GM18858 (cell line): ENCODE data around the gene ZNF474.

Source experiments
- ATAC-seq: cut with Tn5 transposase; IDR thresholded peaks from one replicate; pipeline ENCODE4 v1.9.1; 2021; ENCODE audit not compliant: unreplicated experiment

The ZNF474 gene

DNA sequence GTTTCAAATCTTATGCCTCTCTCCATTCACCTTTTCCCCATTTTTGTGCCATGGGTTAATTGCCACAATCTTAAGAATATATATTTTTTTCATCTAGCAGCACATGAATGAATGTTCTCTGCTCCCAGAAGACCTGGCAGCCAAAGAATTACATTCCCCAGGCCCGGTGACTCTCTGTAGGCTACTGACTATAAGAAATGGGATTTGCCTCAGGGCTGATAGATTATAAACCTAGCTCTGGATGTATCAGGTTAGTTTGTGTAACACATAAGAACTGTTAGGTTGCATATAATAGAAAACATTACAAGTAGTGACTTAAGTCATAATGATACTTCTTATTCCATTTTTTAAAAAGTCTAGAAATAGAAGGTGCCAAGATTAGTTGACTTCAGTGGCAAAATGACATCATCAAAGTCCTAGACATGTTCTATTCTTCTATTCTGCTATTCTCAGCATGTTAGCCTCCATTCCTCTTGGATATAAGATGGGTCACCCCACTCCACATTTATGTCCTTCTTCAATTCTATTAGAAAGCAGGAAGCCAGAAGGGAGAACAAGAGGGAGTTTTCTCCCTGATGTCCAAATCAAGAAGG lies 10.9 kb upstream of the ZNF474 start:
- ATAC-seq = no peak

- ATAC-seq = no peak
Observed at GRCh38 chr5:122119205-122119604, 10.1 kb upstream of the ZNF474 start.

DNA sequence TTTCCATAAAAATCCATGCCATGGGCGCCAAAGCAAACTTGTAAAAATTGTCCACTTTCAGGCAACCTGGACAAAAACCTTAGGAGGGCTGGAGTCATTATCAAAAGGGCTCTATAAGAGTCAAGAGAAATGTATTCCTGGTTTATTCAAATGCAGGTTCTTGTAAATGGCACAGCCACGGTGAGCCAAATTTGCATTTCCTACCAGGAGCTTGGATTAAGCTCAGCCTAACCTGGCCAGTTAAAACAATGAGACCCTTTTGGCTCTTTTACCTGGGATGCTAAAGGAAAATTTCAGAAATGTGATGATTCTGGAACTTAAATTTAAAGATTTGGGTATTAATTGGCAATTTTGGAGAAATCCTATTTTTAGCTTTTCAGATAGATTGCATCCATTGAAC lies 8.9 kb upstream of the ZNF474 start:
- no peak for ATAC-seq

DNA sequence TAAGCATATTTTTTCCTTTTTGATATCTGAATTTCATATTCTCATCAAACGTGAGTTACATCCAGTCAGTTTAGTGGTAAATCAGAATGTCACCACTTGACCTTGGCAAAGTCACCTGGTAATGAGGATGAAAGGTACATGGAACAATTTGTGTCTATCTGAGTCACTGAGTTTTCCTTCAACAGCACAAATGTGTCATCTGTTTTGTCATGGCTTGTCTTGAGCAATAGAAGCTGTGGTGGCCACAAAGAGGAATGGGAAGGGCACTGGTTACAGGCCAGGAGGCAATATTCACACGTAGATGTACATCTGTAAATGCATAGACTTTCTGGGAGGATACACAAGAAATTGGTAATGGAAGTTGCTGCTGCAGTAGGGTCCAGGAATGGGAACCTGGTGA lies 8.4 kb upstream of the ZNF474 start:
- no peak for ATAC-seq

GRCh38 chr5:122121479-122122465 lies 7.6 kb upstream of the ZNF474 start:
- ATAC-seq = no peak

- ATAC-seq = no peak
Observed at GRCh38 chr5:122124766-122125165, 4.6 kb upstream of the ZNF474 start.

DNA sequence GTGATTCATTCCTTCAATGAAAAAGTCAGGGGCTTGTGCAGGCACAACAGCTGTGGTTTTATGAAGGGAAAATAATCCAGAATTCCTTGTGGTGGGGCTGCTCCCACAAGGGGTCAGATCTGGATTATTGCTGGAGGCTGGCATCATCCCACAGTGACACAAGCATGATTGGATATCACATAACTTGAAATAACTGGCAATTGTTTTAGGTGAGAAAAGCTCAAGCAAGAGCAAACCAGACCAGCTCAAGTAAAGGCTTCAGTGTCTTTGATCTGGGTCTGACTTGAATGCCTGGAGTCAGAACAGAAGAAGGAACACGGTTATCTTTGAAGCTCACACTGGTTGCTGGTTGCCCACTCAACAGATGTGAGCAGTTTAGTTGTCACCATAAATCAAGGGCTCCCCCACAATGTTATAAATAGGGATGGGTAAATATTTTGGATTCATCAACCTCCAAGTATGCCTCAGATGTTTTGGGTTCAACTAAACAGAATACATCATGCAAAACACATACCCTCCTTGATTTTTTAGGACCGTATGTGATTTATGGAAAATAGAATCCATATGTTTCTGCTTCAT lies 3.1 kb upstream of the ZNF474 start:
- ATAC-seq = no peak

GRCh38 chr5:122126756-122127321 lies 2.5 kb upstream of the ZNF474 start:
- ATAC-seq = no peak

- no peak for ATAC-seq
Observed at GRCh38 chr5:122130152-122130551, 806 bp downstream of the ZNF474 start.

- ATAC-seq = no peak
Observed at GRCh38 chr5:122137702-122138101, 8.4 kb downstream of the ZNF474 start.

GRCh38 chr5:122138356-122138755 lies 9.0 kb downstream of the ZNF474 start:
- no peak for ATAC-seq

DNA sequence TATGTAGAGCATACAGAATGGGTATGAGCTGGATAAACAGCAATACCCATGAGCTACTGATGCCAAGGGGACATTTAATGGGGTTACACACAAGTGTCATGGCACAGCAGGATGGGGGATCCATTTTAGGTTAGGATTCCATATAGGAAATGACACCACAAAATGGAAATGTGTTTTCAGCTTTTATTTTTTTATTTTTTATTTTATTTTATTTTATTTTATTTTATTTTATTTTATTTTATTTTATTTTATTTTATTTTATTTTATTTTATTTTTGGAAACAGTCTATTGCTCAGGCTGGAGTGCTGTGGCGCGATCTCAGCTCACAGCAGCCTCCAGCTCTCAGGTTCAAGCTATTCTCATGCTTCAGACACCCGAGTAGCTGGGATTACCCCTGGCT lies 11.6 kb downstream of the ZNF474 start:
- no peak for ATAC-seq

GRCh38 chr5:122141751-122142150 lies 12.4 kb downstream of the ZNF474 start:
- ATAC-seq = no peak

DNA sequence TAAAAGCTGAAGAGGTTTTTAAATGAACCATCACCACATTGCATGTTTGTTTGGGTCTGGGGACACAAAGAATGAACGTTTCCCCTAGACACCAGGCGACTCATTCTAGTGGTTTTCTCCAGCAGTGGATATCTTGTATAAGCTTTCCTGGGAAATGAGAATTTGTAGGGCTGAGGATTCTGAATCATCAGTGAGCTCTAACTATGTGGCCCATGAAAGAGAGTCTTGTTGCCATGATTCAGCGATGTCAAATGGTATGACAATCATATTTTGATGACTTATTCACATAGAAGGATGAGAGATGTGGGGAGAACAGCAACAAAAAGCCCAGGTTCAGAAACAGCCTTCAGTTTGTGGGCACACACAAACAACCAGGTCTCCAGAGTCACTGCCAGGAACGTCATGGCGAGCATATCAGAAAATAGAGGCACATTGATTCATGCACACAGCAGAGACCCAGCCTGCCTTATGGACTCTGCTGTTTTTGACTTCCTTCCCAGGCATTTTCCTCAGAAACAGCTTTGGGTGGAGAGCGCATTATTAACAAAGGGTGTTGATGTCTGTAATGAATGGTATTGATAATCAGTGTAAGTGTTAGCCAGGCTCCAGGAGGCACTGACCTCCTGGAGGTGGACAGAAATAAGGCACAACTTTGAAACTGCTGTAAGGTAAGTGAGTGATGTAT lies 13.3 kb downstream of the ZNF474 start:
- ATAC-seq = no peak

GRCh38 chr5:122144236-122144635 lies 14.9 kb downstream of the ZNF474 start:
- no peak for ATAC-seq

DNA sequence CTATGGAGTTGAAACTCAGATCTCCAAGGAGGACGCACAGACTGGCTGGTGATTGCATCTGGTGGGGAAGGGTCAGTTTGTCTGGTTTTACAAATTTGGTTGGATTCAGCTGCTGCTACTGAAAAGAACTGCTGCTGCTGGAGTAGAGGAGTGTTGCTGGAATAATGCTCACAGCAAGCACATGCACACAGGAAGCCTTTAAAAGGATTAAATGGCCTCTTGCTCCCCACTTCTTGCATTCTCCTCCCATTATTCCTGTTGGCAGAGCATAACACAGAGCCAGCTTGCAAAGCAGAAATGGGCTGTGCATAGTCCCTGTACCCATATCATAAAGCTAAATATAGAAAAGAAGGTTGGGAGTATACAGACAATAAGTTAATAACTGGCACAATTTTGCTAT lies 16.6 kb downstream of the ZNF474 start:
- no peak for ATAC-seq

GRCh38 chr5:122149321-122150090 lies 20.2 kb downstream of the ZNF474 start:
- ATAC-seq = no peak

GRCh38 chr5:122150215-122150614 lies 20.9 kb downstream of the ZNF474 start:
- no peak for ATAC-seq

- ATAC-seq = no peak
Observed at GRCh38 chr5:122151640-122152039, 22.3 kb downstream of the ZNF474 start.

- ATAC-seq = no peak
Observed at GRCh38 chr5:122152266-122152900, 23.0 kb downstream of the ZNF474 start.
